Lung (tissue), 12 donors: ENCODE measurements around the gene RIN1. TPM values are rescaled to one million over a fixed set of nuclear protein-coding genes. Genes with fewer than 3 reads are reported as not detected.

Source experiments
- ATAC-seq: fragments of 200-7000 bp; cut with Tn5 transposase; one replicate; pipeline ENCODE4 v1.9.1; 2020; ENCODE audit warnings: moderate number of reproducible peaks; ENCODE audit not compliant: insufficient read depth, low FRiP score
- DNase-seq, 3 donors: peaks; one replicate each; pipeline ENCODE4 v3.0.0-alpha.2; 2013 to 2017
- H3K27ac ChIP-seq, 2 donors: one replicate each; pipeline ENCODE4 v1.5.1; 2013; ENCODE audit warnings: mild to moderate bottlenecking in 2 of 2, moderate library complexity in 2 of 2, control low read depth in 1 of 2, inconsistent platforms in 1 of 2, low read depth in 1 of 2, low read length in 1 of 2
- H3K27me3 ChIP-seq, 3 donors: one replicate each; pipeline ENCODE4 v1.5.1; 2013; ENCODE audit warnings: low read length in 2 of 3; ENCODE audit not compliant: control insufficient read depth in 3 of 3, insufficient read depth in 3 of 3
- H3K36me3 ChIP-seq, 4 donors: one replicate each; pipeline ENCODE4 v1.5.1; 2013; ENCODE audit warnings: low read length in 4 of 4, mild to moderate bottlenecking in 1 of 4, moderate library complexity in 1 of 4; ENCODE audit not compliant: control insufficient read depth in 4 of 4, insufficient read depth in 4 of 4
- H3K4me1 ChIP-seq, 5 donors: one replicate each; pipeline ENCODE4 v1.5.1; 2013; ENCODE audit warnings: low read length in 5 of 5, mild to moderate bottlenecking in 2 of 5, moderate library complexity in 1 of 5; ENCODE audit not compliant: control insufficient read depth in 5 of 5, insufficient read depth in 5 of 5
- H3K4me3 ChIP-seq: one replicate; pipeline ENCODE4 v1.5.1; 2013; ENCODE audit warnings: mild to moderate bottlenecking, control low read depth, moderate library complexity
- H3K9ac ChIP-seq, 2 donors: one replicate each; pipeline ENCODE4 v1.5.1; 2013; ENCODE audit warnings: low read length in 2 of 2, control low read depth in 1 of 2; ENCODE audit not compliant: insufficient read depth in 1 of 2
- H3K9me3 ChIP-seq, 4 donors: one replicate each; pipeline ENCODE4 v1.5.1; 2013; ENCODE audit warnings: low read length in 3 of 4, mild to moderate bottlenecking in 1 of 4, moderate library complexity in 1 of 4; ENCODE audit not compliant: control insufficient read depth in 4 of 4, insufficient read depth in 3 of 4
- WGBS, 2 donors: extraction: QIAGEN DNeasy Blood & Tissue Kit; methylation state at CpG; one replicate each; pipeline ENCODE4 v1.1.7; 2013; 5-methylcytosine and 5-hydroxymethylcytosine counted together
- polyA plus RNA-seq, 2 donors: library from polyadenylated mRNA; stranded (reverse); fragments of 200-250 nt; gene quantifications; one replicate each; pipeline ENCODE4 v1.2.1, GENCODE V29; 2013
- total RNA-seq, 2 donors: library from RNA; depleted of rRNA in 1 of 2; stranded (reverse); fragments of >200 nt in 1 of 2; gene quantifications; one replicate each; pipeline ENCODE4 v1.2.1, GENCODE V29; 2014 to 2021
- TF ChIP-seq, protein P1 (sequence below): IDR thresholded peaks from 2 replicates; pipeline ENCODE4 v1.5.1; 2012; ENCODE audit warnings: mild to moderate bottlenecking; ENCODE audit errors: control extremely low read depth, extremely low read depth
- donor health status: control.
- donor health status: control.
- donor health status: Bipolar disorder and iron deficiency.
- donor health status: healthy.
- donor health status: DM: yes; HTN: yes; CAD: no.

RIN1 gene
- total and polyA plus RNA-seq, 4 donors = 1.9 to 15.1 (median 9.6) TPM

GRCh38 chr11:66365711-66366619, 29.7 kb upstream of the RIN1 start:
- WGBS, 2 donors = 78 to 80% methylated on average over 14 of the region's 14 CpGs
- DNase-seq (no peak), ATAC-seq (no peak)
- Histone ChIP-seq H3K4me3 (no peak overlapping the region), H3K4me1 (peaks cover 0 to 7% (median 0%) of the 10 kb centered on the region in 5 donors), H3K27ac (no peak overlapping the region), H3K36me3 (no peaks in the 10 kb centered on the region), H3K27me3 (peaks cover 0 to 10% (median 4%) of the 10 kb centered on the region in 3 donors), H3K9me3 (no peaks in the 10 kb centered on the region), H3K9ac (no peak overlapping the region)
- TF ChIP-seq, protein P1, sequence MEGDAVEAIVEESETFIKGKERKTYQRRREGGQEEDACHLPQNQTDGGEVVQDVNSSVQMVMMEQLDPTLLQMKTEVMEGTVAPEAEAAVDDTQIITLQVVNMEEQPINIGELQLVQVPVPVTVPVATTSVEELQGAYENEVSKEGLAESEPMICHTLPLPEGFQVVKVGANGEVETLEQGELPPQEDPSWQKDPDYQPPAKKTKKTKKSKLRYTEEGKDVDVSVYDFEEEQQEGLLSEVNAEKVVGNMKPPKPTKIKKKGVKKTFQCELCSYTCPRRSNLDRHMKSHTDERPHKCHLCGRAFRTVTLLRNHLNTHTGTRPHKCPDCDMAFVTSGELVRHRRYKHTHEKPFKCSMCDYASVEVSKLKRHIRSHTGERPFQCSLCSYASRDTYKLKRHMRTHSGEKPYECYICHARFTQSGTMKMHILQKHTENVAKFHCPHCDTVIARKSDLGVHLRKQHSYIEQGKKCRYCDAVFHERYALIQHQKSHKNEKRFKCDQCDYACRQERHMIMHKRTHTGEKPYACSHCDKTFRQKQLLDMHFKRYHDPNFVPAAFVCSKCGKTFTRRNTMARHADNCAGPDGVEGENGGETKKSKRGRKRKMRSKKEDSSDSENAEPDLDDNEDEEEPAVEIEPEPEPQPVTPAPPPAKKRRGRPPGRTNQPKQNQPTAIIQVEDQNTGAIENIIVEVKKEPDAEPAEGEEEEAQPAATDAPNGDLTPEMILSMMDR = no peak

DNA sequence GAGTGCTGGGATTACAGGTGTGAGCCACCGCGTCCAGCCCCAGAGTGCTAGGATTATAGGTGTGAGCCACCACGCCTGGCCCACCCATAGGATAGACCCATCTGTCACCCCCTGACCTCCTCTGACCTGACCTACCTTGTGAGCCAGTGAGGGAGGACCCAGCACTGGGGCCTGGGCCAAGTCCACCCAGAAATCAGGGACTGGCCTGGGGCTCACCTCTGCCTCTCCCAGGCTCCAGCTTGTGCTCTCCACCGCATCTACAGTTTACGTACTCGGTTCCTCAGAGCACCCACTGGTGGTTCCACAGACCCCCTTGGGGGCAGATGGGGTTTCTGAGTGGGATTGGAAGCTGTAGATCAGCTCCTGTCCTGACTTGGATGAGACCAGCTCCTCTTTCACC, 28.9 kb upstream of the RIN1 start:
- no peaks in the 10 kb centered on the region for H3K36me3 ChIP-seq
- no peaks in the 10 kb centered on the region for H3K9me3 ChIP-seq
- H3K27me3 ChIP-seq = peaks cover 0 to 5% (median 0%) of the 10 kb centered on the region in 3 donors
- TF ChIP-seq, protein P1 = no peak
- H3K9ac ChIP-seq = no peak overlapping the region
- DNase-seq (no peak), ATAC-seq (no peak)
- peaks cover 0 to 5% (median 0%) of the 10 kb centered on the region in 5 donors for H3K4me1 ChIP-seq
- H3K4me3 ChIP-seq = no peak overlapping the region
- 95 to 96% methylated on average over 6 of the region's 6 CpGs for WGBS, 2 donors
- no peak overlapping the region for H3K27ac ChIP-seq

DNA sequence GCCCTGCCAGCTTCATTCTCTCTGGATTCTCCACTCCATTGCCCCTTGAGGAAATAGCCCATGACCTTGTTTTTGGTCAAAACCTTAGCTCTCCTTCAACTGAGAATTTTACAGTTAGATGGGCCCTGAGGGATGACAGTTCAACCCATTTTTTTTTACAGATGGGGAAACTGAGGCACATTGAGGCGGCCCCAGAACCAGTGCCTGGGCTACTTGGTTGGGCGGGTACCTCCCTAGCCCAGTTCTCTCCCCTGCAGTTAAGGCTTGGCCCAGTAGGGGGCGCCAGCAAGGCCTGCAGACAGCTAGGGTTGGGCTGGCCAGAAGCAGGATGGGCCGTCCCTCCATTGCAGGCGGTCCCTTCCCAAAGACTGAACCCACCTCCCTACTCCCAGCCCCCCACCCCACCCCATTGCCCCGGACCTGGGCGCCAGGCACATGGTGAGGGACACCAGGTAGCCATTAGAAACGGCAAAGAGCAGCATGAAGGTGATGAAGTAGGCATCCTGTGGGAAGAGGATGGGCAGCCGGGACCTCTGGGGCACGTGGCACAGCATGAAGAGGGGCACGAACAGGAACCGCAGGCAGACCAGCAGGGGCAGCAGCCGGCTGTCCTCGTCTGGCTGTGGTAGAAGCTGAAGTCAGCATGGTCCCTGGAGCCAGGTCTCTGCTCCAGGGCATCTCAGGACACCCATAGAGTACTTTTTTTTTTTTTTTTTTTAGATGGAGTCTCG, 27.7 kb upstream of the RIN1 start:
- no peak overlapping the region for H3K9ac ChIP-seq
- H3K4me3 ChIP-seq = no peak overlapping the region
- no peaks in the 10 kb centered on the region for H3K27me3 ChIP-seq
- H3K4me1 ChIP-seq = peaks cover 0 to 5% (median 0%) of the 10 kb centered on the region in 5 donors
- H3K9me3 ChIP-seq = no peaks in the 10 kb centered on the region
- TF ChIP-seq, protein P1 = no peak
- H3K27ac ChIP-seq = no peak overlapping the region
- no peaks in the 10 kb centered on the region for H3K36me3 ChIP-seq
- WGBS, 2 donors = 79% methylated on average over 14 to 15 of the region's 15 CpGs
- ATAC-seq = no peak
- no peak for DNase-seq
